Large intestine (tissue), 3 donors: Measurements from ENCODE around the gene SOHLH2. TPM values are rescaled to one million over a fixed set of nuclear protein-coding genes. Genes with fewer than 3 reads are reported as not detected.
A peak's percentile ranks its signal among the peaks of the same experiment; 100 is the strongest.

Experiments used
- DNase-seq, 2 donors: peaks; one replicate each; pipeline versions ENCODE4 v3.0.0 to v3.0.0-alpha.2; 2013
- H3K27ac ChIP-seq: one replicate; pipeline ENCODE4 v1.5.1; 2013; ENCODE audit warnings: low read length
- H3K27me3 ChIP-seq: 2 replicates; pipeline ENCODE4 v1.6.1; 2013; ENCODE audit warnings: low read length; ENCODE audit not compliant: control insufficient read depth, insufficient read depth
- H3K36me3 ChIP-seq: 2 replicates; pipeline ENCODE4 v1.6.1; 2013; ENCODE audit warnings: low read length; ENCODE audit not compliant: control insufficient read depth, insufficient read depth
- H3K4me1 ChIP-seq: one replicate; pipeline ENCODE4 v1.6.1; 2013; ENCODE audit warnings: low read length; ENCODE audit not compliant: control insufficient read depth, insufficient read depth
- H3K4me3 ChIP-seq: one replicate; pipeline ENCODE4 v1.5.1; 2013; ENCODE audit warnings: low read length
- H3K9me3 ChIP-seq: one replicate; pipeline ENCODE4 v1.6.1; 2013; ENCODE audit warnings: mild to moderate bottlenecking, low read depth, low read length, moderate library complexity; ENCODE audit not compliant: control insufficient read depth
- whole genome bisulfite sequencing: methylation state at CpG from one replicate; pipeline ENCODE4 v1.1.5; 2013; ENCODE audit warnings: low lambda C conversion rate; ENCODE audit not compliant: insufficient coverage; 5-methylcytosine and 5-hydroxymethylcytosine counted together
- polyA plus RNA-seq: library from polyadenylated mRNA; unstranded; fragments of 120-200 nt; gene quantifications from one replicate; pipeline ENCODE4 v1.2.1, GENCODE V29; 2013

SOHLH2 gene
- polyA plus RNA-seq, 1 donor = 0.99 TPM

DNA sequence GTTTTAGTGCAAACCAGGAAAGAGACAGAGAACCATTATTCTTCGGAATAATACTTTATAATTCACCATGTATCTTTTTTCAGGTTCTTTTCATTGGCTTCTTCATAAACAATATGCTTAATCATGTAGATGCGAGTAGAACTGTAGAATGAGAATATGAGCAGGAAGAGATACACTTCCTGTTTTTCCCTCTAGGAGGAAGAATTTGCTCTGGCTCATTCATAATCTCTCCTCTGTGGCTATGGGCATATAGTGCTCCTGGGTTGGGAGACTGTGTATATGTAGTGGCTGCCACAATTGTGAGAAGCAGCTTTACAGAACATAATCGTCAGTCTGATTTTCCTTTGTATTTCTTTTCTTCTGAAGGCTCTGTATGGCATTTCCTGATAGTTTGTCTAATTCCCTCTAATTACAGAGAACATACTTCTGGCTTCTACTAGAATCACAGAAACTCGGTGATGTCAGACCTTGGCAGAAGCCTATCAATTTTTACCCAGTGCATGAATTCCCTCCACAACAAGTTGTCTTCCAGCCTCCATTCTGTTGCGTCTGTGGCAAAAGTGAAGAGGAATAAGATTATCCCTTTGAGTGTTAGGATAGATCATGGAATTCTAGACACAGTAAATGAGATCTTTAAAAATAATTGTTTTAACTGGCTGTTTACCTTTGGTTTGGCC is 80.3 kb downstream of the SOHLH2 start:
- Histone ChIP-seq H3K36me3 (no peaks in the 10 kb centered on the region), H3K9me3 (no peaks in the 10 kb centered on the region), H3K4me1 (no peaks in the 10 kb centered on the region), H3K27ac (no peak overlapping the region), H3K27me3 (peaks cover 25% of the 10 kb centered on the region), H3K4me3 (no peak overlapping the region)
- WGBS = no CpG with 5 or more reads among the region's 5 CpGs
- no peak for DNase-seq

DNA sequence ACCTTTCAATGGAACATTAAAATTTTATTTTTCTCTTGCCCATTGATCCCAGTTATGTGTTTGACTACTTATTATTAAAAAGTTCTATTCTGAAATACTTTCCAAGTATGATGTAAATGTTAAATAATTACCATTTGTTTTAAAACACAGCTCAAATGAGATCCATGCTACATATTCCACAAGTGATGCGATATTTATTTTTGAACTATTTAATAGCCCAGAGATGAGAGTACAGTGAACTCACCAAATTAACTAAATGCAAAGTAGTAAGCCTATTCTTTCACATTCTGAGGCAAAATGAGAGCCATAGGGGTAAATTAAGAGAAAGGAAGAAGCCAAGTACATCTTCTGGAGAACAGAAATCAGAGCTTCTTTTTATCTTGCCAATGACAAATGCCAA is 82.0 kb downstream of the SOHLH2 start:
- DNase-seq = no peak
- WGBS = no CpG with 5 or more reads among the region's 1 CpG
- Histone ChIP-seq H3K36me3 (no peaks in the 10 kb centered on the region), H3K9me3 (no peaks in the 10 kb centered on the region), H3K4me3 (no peak overlapping the region), H3K27ac (no peak overlapping the region), H3K27me3 (peaks cover 30% of the 10 kb centered on the region), H3K4me1 (no peaks in the 10 kb centered on the region)

DNA sequence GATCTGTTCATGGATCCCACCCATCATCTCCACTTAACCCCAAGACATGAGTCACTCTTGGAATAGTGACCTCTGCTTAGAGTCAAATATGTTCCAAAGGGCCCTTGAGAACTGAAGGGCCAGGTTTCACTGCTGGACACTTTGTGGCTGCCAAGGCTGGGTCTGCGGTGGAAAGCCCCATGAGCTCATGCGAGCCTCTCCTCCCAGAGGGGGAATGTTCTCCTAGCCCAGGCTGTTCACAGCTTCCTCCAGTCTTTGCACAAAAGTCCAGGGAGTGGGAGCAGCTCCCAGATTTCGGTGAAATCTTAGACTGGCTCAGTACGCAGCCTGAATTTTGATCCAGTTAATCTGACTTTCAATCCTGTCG is 82.4 kb downstream of the SOHLH2 start:
- Histone ChIP-seq H3K4me1 (no peaks in the 10 kb centered on the region), H3K9me3 (no peaks in the 10 kb centered on the region), H3K36me3 (no peaks in the 10 kb centered on the region), H3K27ac (no peak overlapping the region), H3K4me3 (no peak overlapping the region), H3K27me3 (peaks cover 30% of the 10 kb centered on the region)
- peak in 1 of 2 donors; percentile 9 for DNase-seq
- 100% methylated on average over 2 of the region's 5 CpGs for WGBS

DNA sequence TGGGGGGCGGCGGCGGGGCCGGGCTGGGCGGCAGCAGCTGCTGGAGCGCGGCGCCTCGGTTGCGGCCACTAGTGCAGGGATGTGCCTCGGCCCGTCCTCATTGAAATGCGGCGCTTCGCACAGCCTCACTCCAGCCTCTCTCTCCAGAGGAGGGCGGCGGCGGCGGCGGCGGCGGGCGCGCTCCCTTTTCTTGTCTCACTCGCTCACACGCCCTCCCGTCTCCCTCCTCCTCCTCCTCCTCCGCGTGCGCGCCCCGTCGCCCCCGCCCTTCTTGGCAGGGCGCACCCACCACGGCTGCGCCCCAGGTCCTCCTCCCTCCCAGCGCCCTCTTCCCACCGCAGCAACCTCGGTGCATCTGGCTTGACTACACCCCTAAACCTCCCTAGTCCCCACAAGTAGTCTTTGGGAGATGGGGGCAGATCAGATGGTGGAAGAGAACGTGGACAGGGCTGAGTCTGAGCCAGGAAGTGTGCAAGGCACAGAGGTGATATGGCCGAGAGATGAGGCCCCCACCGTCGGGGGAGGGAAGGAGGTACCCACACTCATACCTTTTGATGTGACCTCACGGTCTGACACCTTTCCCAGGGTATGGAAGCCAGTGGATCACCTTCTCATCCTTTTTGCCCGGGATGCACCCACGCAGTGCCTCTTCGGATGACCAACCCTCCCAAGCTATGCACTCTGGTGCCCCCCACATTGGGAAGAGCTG is 83.0 kb downstream of the SOHLH2 start, which contains the start of gene DCLK1:
TSS of gene DCLK1 (minus strand) at position 161 of the 709 bp plus-strand sequence.
- H3K36me3 ChIP-seq = no peaks in the 10 kb centered on the region
- H3K4me3 ChIP-seq = peak within 1 kb of the TSS; percentile 32
- no peaks in the 10 kb centered on the region for H3K4me1 ChIP-seq
- no peak within 1 kb of the TSS for H3K27ac ChIP-seq
- no peaks in the 10 kb centered on the region for H3K9me3 ChIP-seq
- no CpG with 5 or more reads among the region's 48 CpGs for WGBS
- peaks cover 30% of the 10 kb centered on the region for H3K27me3 ChIP-seq
- peak in 1 of 2 donors; percentile 42 for DNase-seq

DNA sequence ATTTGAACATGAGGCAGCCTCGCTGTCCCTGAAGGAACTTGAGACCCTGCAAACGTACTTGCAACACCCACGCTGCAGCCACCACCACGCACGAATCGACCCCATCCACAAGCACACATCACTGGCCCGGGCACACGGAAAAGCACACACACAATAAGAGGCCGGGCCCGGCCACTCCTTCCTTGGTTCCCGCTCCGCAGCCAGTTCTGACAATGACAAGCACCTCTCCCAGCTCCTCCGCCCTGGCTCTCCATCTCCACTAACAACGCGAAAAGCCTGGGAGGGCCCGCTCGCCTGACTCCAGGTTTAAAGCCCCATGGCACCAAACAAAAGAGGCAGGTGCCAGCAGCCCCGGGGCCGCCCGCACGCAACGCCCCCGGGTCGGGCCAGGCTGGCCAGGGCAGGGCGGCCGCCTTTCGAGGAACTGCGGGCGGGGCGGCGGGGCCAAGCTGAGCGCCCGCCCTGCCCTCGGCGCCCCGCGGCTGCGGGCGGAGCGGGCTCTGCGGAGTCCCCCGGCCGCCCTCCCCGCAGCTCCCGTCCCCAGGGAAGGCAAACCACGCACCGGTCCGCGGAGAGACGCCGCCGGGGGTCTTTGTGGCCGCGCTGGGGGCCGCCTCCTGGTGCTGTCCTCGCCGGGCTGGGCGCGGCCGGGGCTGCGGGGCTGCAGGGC is 83.7 kb downstream of the SOHLH2 start:
- H3K4me3 ChIP-seq = peak overlapping the region; percentile 32
- no peak overlapping the region for H3K27ac ChIP-seq

DNA sequence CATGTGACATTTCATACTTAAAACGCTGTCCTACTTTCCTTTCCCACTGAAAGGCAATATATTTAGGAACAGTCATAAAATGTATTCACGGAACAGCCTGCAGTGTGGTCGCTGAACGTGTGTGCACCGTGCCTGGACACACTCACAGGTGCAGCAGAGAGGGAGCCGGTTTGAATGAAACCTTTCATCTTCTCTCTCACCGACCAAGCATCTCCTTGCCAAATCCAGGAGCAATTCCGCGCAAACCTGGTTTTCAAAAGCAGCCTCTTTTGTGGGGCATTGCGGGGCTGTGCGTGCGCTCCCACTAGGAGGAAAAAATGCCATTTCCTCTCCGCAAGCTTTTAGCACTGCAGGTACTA is 84.2 kb downstream of the SOHLH2 start:
- WGBS = no CpG with 5 or more reads among the region's 13 CpGs
- DNase-seq = no peak
- Histone ChIP-seq H3K4me3 (peak overlapping the region; percentile 32), H3K9me3 (no peaks in the 10 kb centered on the region), H3K36me3 (no peaks in the 10 kb centered on the region), H3K4me1 (no peaks in the 10 kb centered on the region), H3K27ac (no peak overlapping the region), H3K27me3 (peaks cover 30% of the 10 kb centered on the region)

More for the DNA sequence above, 83.7 kb downstream of the SOHLH2 start:
- no peaks in the 10 kb centered on the region for H3K4me1 ChIP-seq
- WGBS = no CpG with 5 or more reads among the region's 61 CpGs
- no peaks in the 10 kb centered on the region for H3K9me3 ChIP-seq
- no peaks in the 10 kb centered on the region for H3K36me3 ChIP-seq
- H3K27me3 ChIP-seq = peaks cover 30% of the 10 kb centered on the region
- peak in 1 of 2 donors; percentile 3 for DNase-seq

DNA sequence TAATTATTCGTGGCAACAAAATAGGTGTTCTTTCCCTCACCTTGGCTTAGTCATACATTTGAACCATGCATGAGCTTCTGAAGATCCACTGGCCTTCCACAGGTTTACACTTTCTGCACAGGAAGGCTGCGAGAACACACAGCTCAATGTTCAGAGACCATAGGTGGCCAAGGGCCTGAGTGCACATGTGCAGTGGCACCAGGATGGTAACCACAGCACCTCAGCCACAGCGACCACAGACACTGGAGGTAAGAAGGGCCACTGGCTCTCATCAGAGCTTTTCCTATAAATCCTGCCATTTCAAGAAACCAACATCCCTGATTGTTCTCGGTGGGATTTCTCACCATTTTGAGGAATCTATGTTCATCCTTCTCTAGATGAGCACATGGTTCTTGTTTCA is 84.8 kb downstream of the SOHLH2 start:
- DNase-seq = no peak
- H3K27ac ChIP-seq = no peak overlapping the region
- H3K36me3 ChIP-seq = no peaks in the 10 kb centered on the region
- H3K27me3 ChIP-seq = peaks cover 30% of the 10 kb centered on the region
- no peaks in the 10 kb centered on the region for H3K9me3 ChIP-seq
- no peaks in the 10 kb centered on the region for H3K4me1 ChIP-seq
- H3K4me3 ChIP-seq = no peak overlapping the region
- WGBS = no CpG with 5 or more reads among the region's 4 CpGs

DNA sequence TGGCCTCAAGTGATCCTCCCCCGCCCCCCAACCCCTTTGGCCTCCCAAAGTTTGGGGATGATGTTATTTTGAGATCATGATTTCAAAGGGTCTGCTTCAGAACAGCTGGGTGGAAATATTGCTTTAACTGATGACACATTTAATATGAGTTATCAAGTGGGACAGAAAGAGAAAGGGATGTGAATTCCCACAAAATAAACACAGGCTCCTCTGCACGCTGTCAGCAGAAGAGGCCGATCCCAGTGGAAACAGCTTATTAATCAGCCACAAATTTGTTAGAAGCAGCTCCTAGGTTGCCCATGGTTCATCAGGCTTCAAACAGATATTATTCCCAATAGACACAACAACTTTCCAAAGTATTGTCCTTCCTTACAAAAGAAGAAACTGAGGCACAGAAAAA is 87.9 kb downstream of the SOHLH2 start:
- no CpG with 5 or more reads among the region's 3 CpGs for WGBS
- Histone ChIP-seq H3K27me3 (peaks cover 24% of the 10 kb centered on the region), H3K27ac (no peak overlapping the region)

DNA sequence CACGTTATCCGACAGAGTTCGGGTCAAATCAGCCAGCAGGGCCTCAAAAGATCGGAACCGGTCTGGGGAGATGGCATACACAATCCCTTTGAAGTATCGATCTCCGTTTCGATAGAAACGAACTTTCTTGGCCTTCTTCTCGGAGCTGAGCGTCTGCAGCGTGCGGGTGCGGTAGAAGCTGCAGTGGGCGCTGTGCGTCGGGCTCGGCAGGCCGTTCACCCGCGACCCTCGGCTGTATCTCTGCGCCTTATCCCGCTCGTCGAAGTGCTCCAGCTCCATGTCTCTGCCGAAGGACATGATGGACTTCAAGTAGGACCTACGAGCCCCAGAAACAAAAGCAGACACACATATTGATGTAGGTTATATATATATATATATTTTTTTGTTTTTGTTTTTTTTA is 88.5 kb downstream of the SOHLH2 start:
- DNase-seq = no peak
- H3K4me3 ChIP-seq = no peak overlapping the region
- H3K36me3 ChIP-seq = no peaks in the 10 kb centered on the region
- no peaks in the 10 kb centered on the region for H3K9me3 ChIP-seq
- H3K27me3 ChIP-seq = peaks cover 20% of the 10 kb centered on the region
- H3K27ac ChIP-seq = no peak overlapping the region
- 81% methylated on average over 3 of the region's 28 CpGs for WGBS
- no peaks in the 10 kb centered on the region for H3K4me1 ChIP-seq

More for the DNA sequence above, 87.9 kb downstream of the SOHLH2 start:
- H3K9me3 ChIP-seq = no peaks in the 10 kb centered on the region
- no peak for DNase-seq
- H3K4me1 ChIP-seq = no peaks in the 10 kb centered on the region
- H3K4me3 ChIP-seq = no peak overlapping the region
- H3K36me3 ChIP-seq = no peaks in the 10 kb centered on the region

DNA sequence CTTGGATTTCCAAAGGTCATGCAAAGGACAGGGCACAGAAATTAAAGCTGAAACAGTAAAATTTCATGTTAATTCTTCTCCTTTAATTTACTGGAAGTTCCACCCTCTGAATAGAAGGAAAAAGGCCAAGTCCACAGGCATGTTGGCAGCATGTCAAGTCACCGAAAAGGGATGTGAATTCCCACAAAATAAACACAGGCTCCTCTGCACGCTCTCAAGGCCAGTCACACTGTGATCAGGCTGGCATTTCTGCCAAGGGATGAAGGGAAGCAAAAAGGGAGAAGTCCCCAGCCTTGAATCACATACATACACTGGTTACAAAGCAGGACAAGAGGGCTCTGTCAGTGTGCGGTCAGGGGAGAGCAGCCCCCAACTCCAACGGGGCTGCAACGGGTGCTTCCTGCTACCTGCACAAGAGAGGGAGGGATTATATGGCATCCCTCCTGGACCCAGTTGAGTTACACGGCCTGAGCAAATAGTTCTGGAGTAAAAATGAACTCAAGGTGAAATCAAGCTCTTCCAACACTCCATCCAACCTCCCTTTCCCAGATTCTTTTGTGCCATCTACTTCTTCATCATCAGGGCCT is 90.0 kb downstream of the SOHLH2 start:
- WGBS = no CpG with 5 or more reads among the region's 6 CpGs
- no peaks in the 10 kb centered on the region for H3K9me3 ChIP-seq
- no peaks in the 10 kb centered on the region for H3K36me3 ChIP-seq
- no peaks in the 10 kb centered on the region for H3K4me1 ChIP-seq
- no peak overlapping the region for H3K4me3 ChIP-seq
- H3K27ac ChIP-seq = no peak overlapping the region
- peaks cover 6% of the 10 kb centered on the region for H3K27me3 ChIP-seq
- no peak for DNase-seq
